A549 (cell line): ENCODE measurements around the gene MYH6. TPM values are rescaled to one million over a fixed set of nuclear protein-coding genes. Genes with fewer than 3 reads are reported as not detected.

Experiments
- ATAC-seq, 2 experiments: fragments of 200-7000 bp in 1 of 2; fragments of >200 bp in 1 of 2; cut with Nextera tagmentation in 1 of 2; cut with Tn5 transposase in 1 of 2; 3 replicates each; pipeline versions ENCODE4 v1.8.0 to v1.9.1; 2018 to 2020; ENCODE audit warnings: mild to moderate bottlenecking in 1 of 2, moderate library complexity in 1 of 2
- CTCF ChIA-PET: fragments of 300-600 bp; sonication (Branson Sonifier 250); formaldehyde crosslinking; extraction: SDS; loops from one replicate; lab custom pipeline; 2021; ENCODE audit warnings: antibody characterized with exemption, inconsistent platforms; lab: Yijun Ruan, JAX
- POLR2A ChIA-PET: fragments of 350-600 bp; formaldehyde crosslinking; extraction: SDS; loops from one replicate; lab custom pipeline; 2021; ENCODE audit warnings: antibody characterized with exemption, inconsistent platforms; lab: Yijun Ruan, JAX
- DNase-seq, 2 experiments: peaks; one replicate each; pipeline versions ENCODE4 v3.0.0 to v3.0.0-alpha.2; 2011 to 2016; ENCODE audit warnings: low read depth in 1 of 2, low spot score in 1 of 2
- FAIRE-seq: peaks from 2 replicates; lab custom pipeline; 2011; peaks lifted over from hg19 to GRCh38; lab: Jason Lieb, UNC
- H3K27ac ChIP-seq, 2 experiments: fragments of >200 bp; sonication (Bioruptor Twin); formaldehyde crosslinking; 3 replicates each; pipeline ENCODE4 v1.5.1; 2016 to 2017
- H3K4me1 ChIP-seq: fragments of >200 bp; sonication (Bioruptor Twin); formaldehyde crosslinking; 3 replicates; pipeline ENCODE4 v1.6.1; 2016
- H3K4me2 ChIP-seq: fragments of >200 bp; sonication (Bioruptor Twin); formaldehyde crosslinking; 3 replicates; pipeline ENCODE4 v1.6.1; 2016
- H3K4me3 ChIP-seq: fragments of >200 bp; sonication (Bioruptor Twin); formaldehyde crosslinking; 3 replicates; pipeline ENCODE4 v1.5.1; 2016
- H3K9me3 ChIP-seq: fragments of >200 bp; sonication (Bioruptor Twin); formaldehyde crosslinking; 3 replicates; pipeline ENCODE4 v1.6.1; 2016
- BHLHE40 ChIP-seq: IDR thresholded peaks from 2 replicates; pipeline ENCODE4 v1.6.1; 2012; ENCODE audit warnings: low read depth, low read length, inconsistent platforms
- CBX8 ChIP-seq: fragments of 200-600 bp; sonication (generic); IDR thresholded peaks from 2 replicates; pipeline ENCODE4 v1.6.1; 2016
- CHD2 ChIP-seq: fragments of 150-350 bp; IDR thresholded peaks from 2 replicates; pipeline ENCODE4 v1.6.1; 2014; ENCODE audit warnings: low read length; ENCODE audit not compliant: partially characterized antibody
- E2F6 ChIP-seq: IDR thresholded peaks from 2 replicates; pipeline ENCODE4 v1.6.1; 2012; ENCODE audit warnings: low read depth, borderline replicate concordance
- EHF ChIP-seq: fragments of 250-450 bp; sonication (Bioruptor Pico); IDR thresholded peaks from 2 replicates; pipeline ENCODE4 v1.5.0; 2020; ENCODE audit warnings: mild to moderate bottlenecking
- EP300 ChIP-seq, 2 experiments: fragments of >200 bp; sonication (Bioruptor Twin); formaldehyde crosslinking; IDR thresholded peaks; 2 replicates in 1 of 2; 3 replicates in 1 of 2; pipeline ENCODE4 v1.6.1; 2016 to 2017
- FOSB ChIP-seq: fragments of 250-450 bp; sonication (Bioruptor Pico); IDR thresholded peaks from 2 replicates; pipeline ENCODE4 v1.5.0; 2020; ENCODE audit warnings: mild to moderate bottlenecking, moderate library complexity
- HOXB13 ChIP-seq: fragments of 250-450 bp; sonication (Bioruptor Pico); IDR thresholded peaks from 2 replicates; pipeline ENCODE4 v1.5.0; 2020; ENCODE audit warnings: low read depth, mild to moderate bottlenecking, moderate library complexity
- HOXB5 ChIP-seq: fragments of 250-450 bp; sonication (Bioruptor Pico); IDR thresholded peaks from 2 replicates; pipeline ENCODE4 v1.5.0; 2020; ENCODE audit warnings: mild to moderate bottlenecking, moderate library complexity
- JUNB ChIP-seq: fragments of >200 bp; sonication (Bioruptor Twin); formaldehyde crosslinking; IDR thresholded peaks from 2 replicates; pipeline ENCODE4 v1.6.1; 2016
- KDM1A ChIP-seq: fragments of 200-600 bp; sonication (generic); IDR thresholded peaks from 2 replicates; pipeline ENCODE4 v1.6.1; 2016; ENCODE audit warnings: low read depth, mild to moderate bottlenecking
- MYC ChIP-seq: IDR thresholded peaks from 2 replicates; pipeline ENCODE4 v1.6.1; 2012; ENCODE audit warnings: mild to moderate bottlenecking, inconsistent platforms, low read length, improper control_type of control experiment, borderline replicate concordance
- POLR2A ChIP-seq: IDR thresholded peaks from 2 replicates; pipeline ENCODE4 v1.6.1; 2012; ENCODE audit warnings: mild to moderate bottlenecking, low read length
- RAD21 ChIP-seq, 2 experiments: fragments of >200 bp in 1 of 2; sonication (Bioruptor Twin) in 1 of 2; formaldehyde crosslinking in 1 of 2; IDR thresholded peaks in 1 of 2; conservative IDR thresholded peaks in 1 of 2; 2 replicates in 1 of 2; 3 replicates in 1 of 2; pipeline ENCODE4 v1.6.1; 2012 to 2018; ENCODE audit warnings: inconsistent platforms in 1 of 2
- REST ChIP-seq: fragments of 200-600 bp; sonication (generic); IDR thresholded peaks from 2 replicates; pipeline ENCODE4 v1.6.1; 2016; ENCODE audit warnings: antibody characterized with exemption, mild to moderate bottlenecking, moderate library complexity
- RFX5 ChIP-seq: fragments of 450-650 bp; IDR thresholded peaks from 2 replicates; pipeline ENCODE4 v1.7.1; 2014; ENCODE audit warnings: antibody characterized with exemption, mild to moderate bottlenecking, moderate library complexity
- ZC3H11A ChIP-seq: fragments of 450-650 bp; IDR thresholded peaks from 2 replicates; pipeline ENCODE4 v1.6.1; 2014; ENCODE audit warnings: antibody characterized with exemption, mild to moderate bottlenecking
- ZFP36 ChIP-seq: fragments of 450-650 bp; IDR thresholded peaks from 2 replicates; pipeline ENCODE4 v1.6.1; 2014; ENCODE audit warnings: borderline replicate concordance; ENCODE audit not compliant: partially characterized antibody
- WGBS: methylation state at CpG from one replicate; pipeline ENCODE4 v1.1.6; 2017; ENCODE audit errors: missing lambda C conversion rate; 5-methylcytosine and 5-hydroxymethylcytosine counted together
- polyA plus RNA-seq, 4 experiments: library from polyadenylated mRNA; depleted of rRNA in 3 of 4; stranded (reverse); fragments of >200 nt; fragmentation: RNase III in 1 of 4; extraction: RNeasy Plus Mini Kit Qiagen cat#74134 plus additional on column Dnase treatment in 1 of 4; gene quantifications; 2 replicates in 3 of 4; 3 replicates in 1 of 4; pipeline ENCODE4 v1.2.3, GENCODE V29; 2011 to 2017
- TF ChIP-seq, protein P1 (sequence below): fragments of >200 bp; sonication (Bioruptor Twin); formaldehyde crosslinking; IDR thresholded peaks from 2 replicates; pipeline ENCODE4 v1.6.1; 2016

MYH6 gene
- polyA plus RNA-seq, 2 of the 4 experiments (the other 2 are of a cell fraction), result not detected

DNA sequence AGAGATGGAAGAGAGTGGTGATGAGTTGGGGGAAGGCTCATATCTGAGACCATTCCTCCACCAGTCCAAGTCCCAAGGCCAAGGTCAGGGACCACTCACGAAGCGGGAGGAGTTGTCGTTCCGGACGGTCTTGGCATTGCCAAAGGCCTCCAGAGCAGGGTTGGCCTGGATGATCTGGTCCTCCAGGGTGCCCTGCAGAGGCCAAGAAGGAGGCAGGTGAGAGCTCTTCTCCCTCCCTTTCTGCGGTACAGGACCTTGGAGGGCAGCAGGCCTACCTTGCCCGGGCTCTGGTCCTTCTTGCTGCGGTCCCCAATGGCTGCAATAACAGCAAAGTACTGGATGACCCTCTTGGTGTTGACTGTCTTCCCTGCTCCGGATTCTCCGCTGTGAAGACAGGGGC is 23.4 kb upstream of the MYH6 start (continued):
- TF ChIP-seq HOXB5 (CRISPR knock-in tag) (no peak), HOXB13 (CRISPR knock-in tag) (no peak), REST (no peak), EP300 (IDR thresholded peaks at IDR 0.05) (no peak)

DNA sequence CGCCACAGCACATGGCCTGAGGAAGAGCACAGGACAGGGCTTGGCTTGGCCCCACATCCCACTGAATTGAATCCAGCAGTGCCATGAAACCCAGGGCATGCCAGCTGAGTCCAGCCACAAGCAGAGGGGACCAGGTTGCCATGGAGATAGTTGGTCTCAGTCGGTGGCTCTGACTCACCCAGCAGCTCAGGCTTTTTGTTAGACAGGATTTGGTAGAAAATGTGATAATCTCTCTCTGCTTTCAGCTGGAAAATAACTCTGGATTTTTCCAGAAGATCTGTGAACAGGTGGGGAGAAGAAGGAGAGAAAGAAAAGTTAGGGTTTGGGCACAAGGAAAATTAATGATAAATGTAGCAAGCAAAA is 22.6 kb upstream of the MYH6 start:
- ChIA-PET POLR2A (no interaction called here), CTCF (interaction anchor here (0.8 to 1.4 kb wide), 2 partner anchors 51 to 68 kb away, joined by 3 read pairs; no protein-coding TSS in a partner anchor)
- WGBS, result 0% methylated on average over 2 of the region's 2 CpGs
- Histone ChIP-seq H3K27ac (no peak overlapping the region), H3K4me2 (no peak overlapping the region), H3K9me3 (no peaks in the 10 kb centered on the region), H3K4me1 (no peaks in the 10 kb centered on the region), H3K4me3 (no peak overlapping the region)
- ATAC-seq, result no peak
- no peak for TF ChIP-seq HOXB5 (CRISPR knock-in tag)
- TF ChIP-seq RFX5, result no peak
- no peak for TF ChIP-seq POLR2A
- DNase-seq, result no peak
- FAIRE-seq, result no peak

GRCh38 chr14:23430016-23430722 is 22.1 kb upstream of the MYH6 start:
- POLR2A ChIA-PET, result no interaction called here
- Histone ChIP-seq H3K9me3 (no peaks in the 10 kb centered on the region), H3K27ac (no peak overlapping the region), H3K4me2 (no peak overlapping the region), H3K4me1 (no peaks in the 10 kb centered on the region), H3K4me3 (no peak overlapping the region)
- DNase-seq, result no peak
- TF ChIP-seq FOSB, result no peak
- TF ChIP-seq HOXB5 (CRISPR knock-in tag), result no peak
- TF ChIP-seq BHLHE40, result no peak
- no peak for TF ChIP-seq CBX8
- TF ChIP-seq ZFP36, result no peak
- no peak for TF ChIP-seq EHF
- TF ChIP-seq RAD21 (conservative IDR thresholded peaks at IDR 0.05 in 1 of 2, IDR thresholded peaks at IDR 0.05 in 1 of 2), result no peak
- TF ChIP-seq POLR2A, result no peak
- TF ChIP-seq, protein P1, sequence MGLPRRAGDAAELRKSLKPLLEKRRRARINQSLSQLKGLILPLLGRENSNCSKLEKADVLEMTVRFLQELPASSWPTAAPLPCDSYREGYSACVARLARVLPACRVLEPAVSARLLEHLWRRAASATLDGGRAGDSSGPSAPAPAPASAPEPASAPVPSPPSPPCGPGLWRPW, result no peak
- TF ChIP-seq ZC3H11A, result no peak
- no peak for TF ChIP-seq E2F6
- TF ChIP-seq JUNB, result no peak
- TF ChIP-seq MYC, result no peak
- no peak for TF ChIP-seq KDM1A
- TF ChIP-seq EP300 (IDR thresholded peaks at IDR 0.05), result no peak
- TF ChIP-seq CHD2, result no peak
- WGBS, result 2% methylated on average over 8 of the region's 10 CpGs
- CTCF ChIA-PET, result interaction anchor here (0.8 to 1.5 kb wide), 4 partner anchors 9 to 130 kb away, joined by 3 to 4 read pairs (median 4); no protein-coding TSS in a partner anchor
- FAIRE-seq, result no peak
- no peak for ATAC-seq
